CD14-positive monocyte (primary cell): Measurements from ENCODE around the gene PDE6B. TPM values are rescaled to one million over a fixed set of nuclear protein-coding genes. Genes with fewer than 3 reads are reported as not detected.

Experiments used
- DNase-seq, 3 donors: peaks; one replicate each; pipeline ENCODE4 v3.0.0-alpha.2; 2011 to 2022
- H2AFZ ChIP-seq: 2 replicates; pipeline ENCODE4 v1.6.0; 2012; ENCODE audit warnings: mild to moderate bottlenecking, low read depth, low read length, inconsistent platforms; ENCODE audit not compliant: insufficient read depth, poor library complexity, severe bottlenecking
- H3K27ac ChIP-seq, 2 donors: 1 replicate in 1 of 2; 2 replicates in 1 of 2; pipeline ENCODE4 v1.5.1; 2012 to 2013; ENCODE audit warnings: low read length in 2 of 2, control low read depth in 1 of 2, inconsistent platforms in 1 of 2, low read depth in 1 of 2, mild to moderate bottlenecking in 1 of 2
- H3K27me3 ChIP-seq, 2 donors: one replicate each; pipeline versions ENCODE4 v1.6.0 to v1.6.1; 2011 to 2013; ENCODE audit warnings: low read length in 2 of 2; ENCODE audit not compliant: control insufficient read depth in 2 of 2, insufficient read depth in 2 of 2
- H3K36me3 ChIP-seq, 2 donors: replicated peaks in 1 of 2; 1 replicate in 1 of 2; 2 replicates in 1 of 2; pipeline versions ENCODE4 v1.5.1 to v1.6.1; 2012 to 2013; ENCODE audit warnings: low read length in 2 of 2, control low read depth in 1 of 2, inconsistent platforms in 1 of 2, mild to moderate bottlenecking in 1 of 2; ENCODE audit not compliant: insufficient read depth in 2 of 2, control insufficient read depth in 1 of 2
- H3K4me1 ChIP-seq, 2 donors: 1 replicate in 1 of 2; 2 replicates in 1 of 2; pipeline versions ENCODE4 v1.5.1 to v1.6.1; 2012 to 2013; ENCODE audit warnings: low read length in 2 of 2, control low read depth in 1 of 2, inconsistent platforms in 1 of 2, mild to moderate bottlenecking in 1 of 2, moderate library complexity in 1 of 2; ENCODE audit not compliant: insufficient read depth in 2 of 2, control insufficient read depth in 1 of 2
- H3K4me2 ChIP-seq: replicated peaks from 2 replicates; pipeline ENCODE3; 2012; ENCODE audit warnings: low read length, moderate library complexity, mild to moderate bottlenecking; ENCODE audit not compliant: poor library complexity, severe bottlenecking; ENCODE audit errors: extremely low read depth
- H3K4me3 ChIP-seq, 3 experiments: fragments of 200-600 bp in 1 of 3; sonication (generic) in 1 of 3; replicated peaks in 1 of 3; 1 replicate in 2 of 3; 2 replicates in 1 of 3; pipeline ENCODE4 v1.5.1; 2011 to 2013; ENCODE audit warnings: low read length in 3 of 3, mild to moderate bottlenecking in 3 of 3, control low read depth in 2 of 3, low read depth in 2 of 3, inconsistent platforms in 1 of 3, moderate library complexity in 1 of 3
- H3K79me2 ChIP-seq: 2 replicates; pipeline ENCODE4 v1.6.0; 2012; ENCODE audit warnings: mild to moderate bottlenecking, control low read depth, inconsistent platforms, low read length, moderate library complexity; ENCODE audit not compliant: insufficient read depth
- H3K9ac ChIP-seq: 2 replicates; pipeline ENCODE4 v1.6.0; 2017; ENCODE audit warnings: low read length, mild to moderate bottlenecking; ENCODE audit not compliant: insufficient read depth, poor library complexity, severe bottlenecking
- H3K9me3 ChIP-seq, 2 donors: replicated peaks in 1 of 2; 1 replicate in 1 of 2; 2 replicates in 1 of 2; pipeline versions ENCODE4 v1.5.1 to v1.6.1; 2012 to 2013; ENCODE audit warnings: low read length in 2 of 2, control low read depth in 1 of 2; ENCODE audit not compliant: control insufficient read depth in 1 of 2, insufficient read depth in 1 of 2
- H4K20me1 ChIP-seq: 2 replicates; pipeline ENCODE4 v1.6.0; 2012; ENCODE audit warnings: mild to moderate bottlenecking, low read length, control low read depth, moderate library complexity; ENCODE audit not compliant: insufficient read depth
- H3K27ac Mint-ChIP-seq, 7 donors: one replicate each; pipeline ENCODE4 v1.8.0; 2020; ENCODE audit warnings: mild to moderate bottlenecking in 7 of 7, mixed read lengths in 7 of 7, moderate library complexity in 6 of 7, inconsistent platforms in 2 of 7
- H3K27me3 Mint-ChIP-seq, 3 donors: one replicate each; pipeline ENCODE4 v1.8.0; 2021 to 2022; ENCODE audit warnings: low read depth in 3 of 3, mild to moderate bottlenecking in 3 of 3, mixed read lengths in 3 of 3, moderate library complexity in 3 of 3, inconsistent platforms in 1 of 3
- H3K36me3 Mint-ChIP-seq, 2 donors: one replicate each; pipeline ENCODE4 v1.8.0; 2020; ENCODE audit warnings: mixed read lengths in 2 of 2, inconsistent platforms in 1 of 2, mild to moderate bottlenecking in 1 of 2
- H3K4me1 Mint-ChIP-seq: one replicate; pipeline ENCODE4 v1.8.0; 2020; ENCODE audit warnings: mild to moderate bottlenecking, mixed read lengths
- H3K4me3 Mint-ChIP-seq, 2 donors: one replicate each; pipeline ENCODE4 v1.8.0; 2020; ENCODE audit warnings: mild to moderate bottlenecking in 2 of 2, mixed read lengths in 2 of 2, moderate library complexity in 1 of 2
- H3K9me3 Mint-ChIP-seq, 7 donors: one replicate each; pipeline ENCODE4 v1.8.0; 2020 to 2022; ENCODE audit warnings: mixed read lengths in 7 of 7, mild to moderate bottlenecking in 6 of 7, moderate library complexity in 6 of 7, inconsistent platforms in 2 of 7
- CTCF ChIP-seq: fragments of 200-600 bp; IDR thresholded peaks from one replicate; pipeline ENCODE4 v1.8.0; 2022; ENCODE audit warnings: antibody characterized with exemption, mild to moderate bottlenecking
- WGBS: methylation state at CpG from one replicate; pipeline ENCODE4 v1.1.5; 2013; ENCODE audit warnings: missing lambda C conversion rate; ENCODE audit not compliant: insufficient coverage; 5-methylcytosine and 5-hydroxymethylcytosine counted together
- intact Hi-C, 2 donors: fragments of 100-400 bp; cut with micrococcal nuclease; formaldehyde crosslinking; loops; one replicate each; pipeline versions ENCODE4 v1.15.0 to v1.15.1; 2023
- polyA plus RNA-seq, 3 donors: library from polyadenylated mRNA; depleted of rRNA in 1 of 3; unstranded in 2 of 3; stranded (reverse) in 1 of 3; fragments of 300-500 nt in 2 of 3; fragments of >200 nt in 1 of 3; fragmentation: Illumina TruSeq in 2 of 3; gene quantifications; 1 replicate in 2 of 3; 2 replicates in 1 of 3; pipeline ENCODE4 v1.2.3, GENCODE V29; 2012 to 2021

PDE6B gene
- polyA plus RNA-seq, 3 donors, result 3.7 to 6.3 (median 4.6) TPM

GRCh38 chr4:655464-656151 is 30.2 kb downstream of the PDE6B start:
- Histone ChIP-seq H3K4me3 (no peak overlapping the region), H3K4me1 (no peaks in the 10 kb centered on the region), H3K36me3 (no peaks in the 10 kb centered on the region), H2AFZ (no peak overlapping the region), H3K4me2 (no peak overlapping the region), H3K27ac (no peak overlapping the region), H3K27me3 (peaks cover 0 to 12% of the 10 kb centered on the region in 2 donors), H3K9me3 (peaks cover 0 to 9% of the 10 kb centered on the region in 2 donors), H3K9ac (no peak overlapping the region), H3K79me2 (no peaks in the 10 kb centered on the region), H4K20me1 (no peaks in the 10 kb centered on the region)
- H3K36me3 Mint-ChIP-seq, result no peaks in the 10 kb centered on the region
- no peak for DNase-seq
- H3K4me1 Mint-ChIP-seq, result no peaks in the 10 kb centered on the region
- TF ChIP-seq CTCF, result no peak
- H3K4me3 Mint-ChIP-seq, result no peak overlapping the region
- no peak overlapping the region for H3K27ac Mint-ChIP-seq
- H3K9me3 Mint-ChIP-seq, result peaks cover 1 to 15% (median 9%) of the 10 kb centered on the region in 7 donors
- H3K27me3 Mint-ChIP-seq, result peaks cover 13 to 18% (median 17%) of the 10 kb centered on the region in 3 donors
- intact Hi-C loops, result no loop called here
- WGBS, result 83% methylated on average over 25 of the region's 26 CpGs

GRCh38 chr4:656436-657337 is 31.3 kb downstream of the PDE6B start:
- H3K9ac ChIP-seq, result no peak overlapping the region
- WGBS, result 83% methylated on average over 39 of the region's 58 CpGs
- H3K27me3 ChIP-seq, result peaks cover 0 to 3% of the 10 kb centered on the region in 2 donors
- Mint-ChIP-seq H3K9me3 (peaks cover 2 to 17% (median 13%) of the 10 kb centered on the region in 7 donors), H3K36me3 (no peaks in the 10 kb centered on the region), H3K4me3 (no peak overlapping the region), H3K27me3 (peaks cover 7 to 9% (median 8%) of the 10 kb centered on the region in 3 donors), H3K4me1 (no peaks in the 10 kb centered on the region), H3K27ac (no peak overlapping the region)
- no peak overlapping the region for H3K4me3 ChIP-seq
- intact Hi-C loops, result no loop called here
- no peak for DNase-seq
- no peak overlapping the region for H2AFZ ChIP-seq
- peaks cover 0 to 9% of the 10 kb centered on the region in 2 donors for H3K9me3 ChIP-seq
- H4K20me1 ChIP-seq, result no peaks in the 10 kb centered on the region
- no peak for TF ChIP-seq CTCF
- H3K4me2 ChIP-seq, result no peak overlapping the region
- no peak overlapping the region for H3K27ac ChIP-seq
- no peaks in the 10 kb centered on the region for H3K79me2 ChIP-seq
- H3K4me1 ChIP-seq, result no peaks in the 10 kb centered on the region
- H3K36me3 ChIP-seq, result no peaks in the 10 kb centered on the region
